Keratinocyte (primary cell): ENCODE measurements around the gene DISC1.

Experiments used
- CTCF ChIP-seq, 3 experiments: IDR thresholded peaks in 1 of 3; conservative IDR thresholded peaks in 1 of 3; optimal IDR thresholded peaks in 1 of 3; 2 replicates in 2 of 3; 3 replicates in 1 of 3; pipeline versions ENCODE3 to v1.5.1; 2011; ENCODE audit warnings: low read length in 3 of 3, mild to moderate bottlenecking in 3 of 3, moderate library complexity in 2 of 3, control low read depth in 1 of 3, inconsistent platforms in 1 of 3; ENCODE audit not compliant: insufficient read depth in 2 of 3; ENCODE audit errors: extremely low read depth in 1 of 3
- EZH2 ChIP-seq: IDR thresholded peaks from one replicate; pipeline ENCODE4 v1.6.1; 2012; ENCODE audit warnings: inconsistent platforms, mild to moderate bottlenecking, low read length, moderate library complexity

- TF ChIP-seq CTCF (optimal IDR thresholded peaks at IDR 0.05 in 1 of 3, IDR thresholded peaks at IDR 0.05 in 1 of 3, conservative IDR thresholded peaks at IDR 0.05 in 1 of 3; ENCODE audit: extremely low read depth in 1 of 3, insufficient read depth in 2 of 3, low read length in 3 of 3) (no peak), EZH2 (no peak)
These were observed 420.1 kb downstream of the DISC1 start for GRCh38 chr1:232046451-232047306.
